CD8-positive, alpha-beta memory T cell (primary cell): ENCODE results near the gene PCDH9. TPM values are rescaled to one million over a fixed set of nuclear protein-coding genes. Genes with fewer than 3 reads are reported as not detected.
A peak's percentile ranks its signal among the peaks of the same experiment; 100 is the strongest.

Experiments
- CTCF ChIA-PET: fragments of 350-600 bp; sonication (Branson Sonifier 250); formaldehyde crosslinking; loops from one replicate; lab custom pipeline; 2021; ENCODE audit warnings: antibody characterized with exemption; lab: Charles Lee
- POLR2A ChIA-PET: fragments of 350-600 bp; sonication (Branson Sonifier 250); formaldehyde crosslinking; loops from one replicate; lab custom pipeline; 2021; ENCODE audit warnings: antibody characterized with exemption; lab: Charles Lee
- DNase-seq, 5 donors: peaks; one replicate each; pipeline versions ENCODE4 v3.0.0 to v3.0.0-alpha.2; 2020 to 2022; ENCODE audit warnings: mixed read lengths in 1 of 5
- H3K27ac ChIP-seq: one replicate; pipeline ENCODE4 v1.7.0; 2013; ENCODE audit warnings: low read depth, mild to moderate bottlenecking, low read length, moderate library complexity
- H3K27me3 ChIP-seq: 2 replicates; pipeline ENCODE4 v1.7.0; 2013; ENCODE audit warnings: low read length, mild to moderate bottlenecking; ENCODE audit not compliant: insufficient read depth, poor library complexity, severe bottlenecking
- H3K36me3 ChIP-seq: 2 replicates; pipeline ENCODE4 v1.7.0; 2013; ENCODE audit warnings: mild to moderate bottlenecking, low read length, moderate library complexity; ENCODE audit not compliant: insufficient read depth
- H3K4me1 ChIP-seq: 2 replicates; pipeline ENCODE4 v1.7.0; 2013; ENCODE audit warnings: mild to moderate bottlenecking, low read length, moderate library complexity; ENCODE audit not compliant: insufficient read depth
- H3K4me3 ChIP-seq: 2 replicates; pipeline ENCODE4 v1.7.0; 2013; ENCODE audit warnings: mild to moderate bottlenecking, low read length
- H3K9me3 ChIP-seq: 2 replicates; pipeline ENCODE4 v1.7.0; 2013; ENCODE audit warnings: mild to moderate bottlenecking, low read length
- H3K27ac Mint-ChIP-seq, 8 donors: one replicate each; pipeline ENCODE4 v1.8.0; 2020 to 2021; ENCODE audit warnings: mixed read lengths in 8 of 8, mild to moderate bottlenecking in 6 of 8, inconsistent platforms in 3 of 8, moderate library complexity in 3 of 8
- H3K27me3 Mint-ChIP-seq, 2 donors: one replicate each; pipeline ENCODE4 v1.8.0; 2020 to 2021; ENCODE audit warnings: mixed read lengths in 2 of 2, mild to moderate bottlenecking in 1 of 2, moderate library complexity in 1 of 2
- H3K36me3 Mint-ChIP-seq, 3 donors: one replicate each; pipeline ENCODE4 v1.8.0; 2020 to 2021; ENCODE audit warnings: mixed read lengths in 3 of 3, inconsistent platforms in 1 of 3, mild to moderate bottlenecking in 1 of 3
- H3K4me1 Mint-ChIP-seq, 3 donors: one replicate each; pipeline ENCODE4 v1.8.0; 2020 to 2021; ENCODE audit warnings: mixed read lengths in 3 of 3, inconsistent platforms in 1 of 3, mild to moderate bottlenecking in 1 of 3
- H3K4me3 Mint-ChIP-seq, 7 donors: one replicate each; pipeline ENCODE4 v1.8.0; 2020 to 2021; ENCODE audit warnings: mixed read lengths in 7 of 7, mild to moderate bottlenecking in 6 of 7, moderate library complexity in 4 of 7, inconsistent platforms in 2 of 7
- H3K9me3 Mint-ChIP-seq, 5 donors: one replicate each; pipeline ENCODE4 v1.8.0; 2020 to 2022; ENCODE audit warnings: mixed read lengths in 5 of 5, mild to moderate bottlenecking in 3 of 5, moderate library complexity in 2 of 5, inconsistent platforms in 1 of 5
- polyA plus RNA-seq: library from polyadenylated mRNA; unstranded; fragments of 300-500 nt; fragmentation: Illumina TruSeq; gene quantifications from one replicate; pipeline ENCODE4 v1.2.3, GENCODE V29; 2021
- total RNA-seq, 2 experiments: library from RNA; stranded (reverse); gene quantifications; one replicate each; pipeline ENCODE4 v1.2.3, GENCODE V29; 2021

PCDH9 gene
- total and polyA plus RNA-seq, 3 experiments from 2014 or later, result 0.09 to 0.21 (median 0.16) TPM

GRCh38 chr13:67200605-67201004 is 29.5 kb downstream of the PCDH9 start:
- no peaks in the 10 kb centered on the region for H3K36me3 ChIP-seq
- H3K27me3 ChIP-seq, result no peaks in the 10 kb centered on the region
- no peak overlapping the region for H3K27ac ChIP-seq
- Mint-ChIP-seq H3K27ac (no peak overlapping the region), H3K36me3 (no peaks in the 10 kb centered on the region), H3K4me3 (no peak overlapping the region), H3K27me3 (no peaks in the 10 kb centered on the region), H3K9me3 (no peaks in the 10 kb centered on the region), H3K4me1 (no peaks in the 10 kb centered on the region)
- no peak for DNase-seq
- H3K4me3 ChIP-seq, result no peak overlapping the region
- no peaks in the 10 kb centered on the region for H3K9me3 ChIP-seq
- no peaks in the 10 kb centered on the region for H3K4me1 ChIP-seq
- POLR2A ChIA-PET, result no interaction called here
- CTCF ChIA-PET, result no interaction called here

DNA sequence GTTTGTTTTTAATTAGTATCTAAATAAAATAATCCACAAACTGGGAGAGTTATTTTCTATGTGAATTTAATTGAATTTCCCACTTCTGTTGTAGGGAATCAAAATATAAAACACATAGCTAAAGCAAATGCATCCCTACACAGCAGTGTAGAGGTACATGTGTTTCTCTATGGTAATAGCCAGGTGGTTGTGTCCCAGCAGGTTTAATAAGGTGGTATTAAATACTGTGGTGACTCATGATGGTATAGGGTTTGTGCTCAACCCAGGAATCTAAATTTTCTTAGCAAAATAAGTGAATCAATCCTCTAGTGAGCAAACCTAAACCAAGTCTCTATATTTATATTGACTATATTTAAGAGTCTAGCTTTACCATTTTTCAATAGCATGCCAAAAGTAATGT is 30.0 kb downstream of the PCDH9 start:
- ChIA-PET POLR2A (no interaction called here), CTCF (no interaction called here)
- no peaks in the 10 kb centered on the region for H3K36me3 ChIP-seq
- DNase-seq, result no peak
- H3K4me1 Mint-ChIP-seq, result no peaks in the 10 kb centered on the region
- H3K9me3 Mint-ChIP-seq, result peaks cover 0 to 1% (median 0%) of the 10 kb centered on the region in 5 donors
- no peaks in the 10 kb centered on the region for H3K36me3 Mint-ChIP-seq
- H3K9me3 ChIP-seq, result no peaks in the 10 kb centered on the region
- H3K27me3 ChIP-seq, result no peaks in the 10 kb centered on the region
- no peak overlapping the region for H3K27ac ChIP-seq
- H3K4me1 ChIP-seq, result no peaks in the 10 kb centered on the region
- H3K4me3 Mint-ChIP-seq, result no peak overlapping the region
- no peaks in the 10 kb centered on the region for H3K27me3 Mint-ChIP-seq
- no peak overlapping the region for H3K27ac Mint-ChIP-seq
- no peak overlapping the region for H3K4me3 ChIP-seq

- H3K27ac ChIP-seq, result no peak overlapping the region
- Mint-ChIP-seq H3K27me3 (no peaks in the 10 kb centered on the region), H3K4me1 (no peaks in the 10 kb centered on the region), H3K9me3 (peaks cover 0 to 2% (median 0%) of the 10 kb centered on the region in 5 donors), H3K36me3 (no peaks in the 10 kb centered on the region), H3K27ac (no peak overlapping the region), H3K4me3 (no peak overlapping the region)
- ChIA-PET CTCF (no interaction called here), POLR2A (no interaction called here)
- no peak overlapping the region for H3K4me3 ChIP-seq
- no peak for DNase-seq
- H3K36me3 ChIP-seq, result no peaks in the 10 kb centered on the region
- H3K9me3 ChIP-seq, result no peaks in the 10 kb centered on the region
- no peaks in the 10 kb centered on the region for H3K4me1 ChIP-seq
- H3K27me3 ChIP-seq, result no peaks in the 10 kb centered on the region
These were observed 32.4 kb downstream of the PCDH9 start for GRCh38 chr13:67197704-67198103.

DNA sequence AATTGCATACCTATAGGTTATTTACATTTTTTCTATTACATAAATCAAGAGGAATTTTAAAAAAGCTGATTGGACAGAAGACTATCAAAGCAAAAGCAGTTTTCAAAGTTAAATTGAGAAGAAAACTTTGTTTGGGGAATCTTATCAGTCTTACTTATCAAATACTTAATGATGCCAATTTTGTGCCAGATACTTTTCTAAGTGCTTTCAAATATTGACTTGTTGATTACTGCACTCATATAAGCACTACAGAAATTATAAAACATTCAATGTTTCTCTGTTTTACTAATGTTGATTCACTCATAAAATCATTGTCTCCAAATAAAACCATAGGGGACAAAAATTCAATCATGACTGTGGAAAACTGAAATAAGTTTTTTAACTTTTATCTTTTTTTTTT is 36.2 kb downstream of the PCDH9 start:
- no peaks in the 10 kb centered on the region for H3K9me3 ChIP-seq
- H3K27ac Mint-ChIP-seq, result no peak overlapping the region
- no peaks in the 10 kb centered on the region for H3K36me3 Mint-ChIP-seq
- no peak for DNase-seq
- peaks cover 2 to 4% (median 2%) of the 10 kb centered on the region in 5 donors for H3K9me3 Mint-ChIP-seq
- H3K27ac ChIP-seq, result no peak overlapping the region
- ChIA-PET POLR2A (no interaction called here), CTCF (no interaction called here)
- H3K4me1 ChIP-seq, result no peaks in the 10 kb centered on the region
- H3K27me3 ChIP-seq, result no peaks in the 10 kb centered on the region
- no peak overlapping the region for H3K4me3 Mint-ChIP-seq
- no peaks in the 10 kb centered on the region for H3K36me3 ChIP-seq
- H3K4me3 ChIP-seq, result no peak overlapping the region
- H3K4me1 Mint-ChIP-seq, result no peaks in the 10 kb centered on the region
- no peaks in the 10 kb centered on the region for H3K27me3 Mint-ChIP-seq

DNA sequence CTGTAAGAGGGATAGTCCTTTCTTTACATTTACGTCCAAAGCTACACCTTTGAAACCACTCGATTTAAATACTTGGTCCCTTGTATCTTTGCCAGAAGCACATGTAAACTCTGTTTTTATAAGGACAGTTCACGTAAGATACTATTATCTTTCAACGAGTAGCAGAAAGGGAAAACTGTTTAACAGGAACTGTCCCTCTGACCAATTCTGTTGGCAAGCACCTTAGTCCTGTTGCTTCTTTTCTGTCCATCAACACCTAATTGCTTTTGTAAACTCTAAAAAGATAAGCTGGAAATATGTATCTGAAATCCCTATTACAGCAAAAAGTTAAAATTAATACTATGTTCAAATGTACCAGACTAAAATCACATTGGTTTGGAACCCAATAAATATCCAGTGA is 37.4 kb downstream of the PCDH9 start:
- H3K4me3 Mint-ChIP-seq, result no peak overlapping the region
- no peak for DNase-seq
- no peak overlapping the region for H3K27ac Mint-ChIP-seq
- peaks cover 2 to 4% (median 2%) of the 10 kb centered on the region in 5 donors for H3K9me3 Mint-ChIP-seq
- no peak overlapping the region for H3K27ac ChIP-seq
- H3K36me3 ChIP-seq, result no peaks in the 10 kb centered on the region
- H3K4me3 ChIP-seq, result no peak overlapping the region
- POLR2A ChIA-PET, result no interaction called here
- H3K36me3 Mint-ChIP-seq, result no peaks in the 10 kb centered on the region
- no peaks in the 10 kb centered on the region for H3K27me3 ChIP-seq
- H3K4me1 ChIP-seq, result no peaks in the 10 kb centered on the region
- no peaks in the 10 kb centered on the region for H3K4me1 Mint-ChIP-seq
- H3K27me3 Mint-ChIP-seq, result no peaks in the 10 kb centered on the region
- no peaks in the 10 kb centered on the region for H3K9me3 ChIP-seq
- CTCF ChIA-PET, result no interaction called here

DNA sequence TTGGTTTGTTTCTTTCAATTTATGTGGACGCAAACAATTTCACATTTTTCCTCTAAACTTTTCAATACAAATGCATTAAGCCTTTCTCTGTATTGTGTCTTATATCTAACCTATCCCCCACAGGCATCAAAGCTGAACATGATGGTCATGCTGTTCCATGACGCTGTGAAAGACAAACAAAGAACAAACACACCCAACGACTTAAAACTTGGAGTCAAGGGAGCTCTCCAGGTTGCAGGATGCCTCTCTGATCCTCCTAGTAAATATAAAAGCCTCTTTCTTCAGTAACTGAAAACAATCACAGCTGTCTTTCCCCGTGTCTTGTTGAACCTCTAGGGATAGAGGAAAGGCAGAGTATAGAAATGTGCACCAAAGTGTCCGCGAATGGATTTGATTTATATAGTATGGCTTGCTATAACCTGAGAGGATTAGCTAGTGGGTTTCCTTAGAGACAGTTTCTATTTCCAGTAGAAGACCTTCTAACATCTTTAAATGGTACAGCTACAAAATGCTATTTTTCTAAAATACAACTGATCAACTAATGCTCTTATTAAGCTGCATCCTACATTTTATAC is 43.1 kb downstream of the PCDH9 start:
- no peak overlapping the region for H3K4me3 Mint-ChIP-seq
- no peaks in the 10 kb centered on the region for H3K4me1 Mint-ChIP-seq
- Histone ChIP-seq H3K4me1 (no peaks in the 10 kb centered on the region), H3K9me3 (no peaks in the 10 kb centered on the region), H3K27me3 (no peaks in the 10 kb centered on the region), H3K27ac (no peak overlapping the region), H3K4me3 (no peak overlapping the region), H3K36me3 (no peaks in the 10 kb centered on the region)
- H3K9me3 Mint-ChIP-seq, result peaks cover 0 to 11% (median 2%) of the 10 kb centered on the region in 5 donors
- no peaks in the 10 kb centered on the region for H3K27me3 Mint-ChIP-seq
- ChIA-PET POLR2A (no interaction called here), CTCF (no interaction called here)
- DNase-seq, result no peak
- peak overlapping the region in 1 of 8 donors; percentile 36 for H3K27ac Mint-ChIP-seq
- H3K36me3 Mint-ChIP-seq, result no peaks in the 10 kb centered on the region

DNA sequence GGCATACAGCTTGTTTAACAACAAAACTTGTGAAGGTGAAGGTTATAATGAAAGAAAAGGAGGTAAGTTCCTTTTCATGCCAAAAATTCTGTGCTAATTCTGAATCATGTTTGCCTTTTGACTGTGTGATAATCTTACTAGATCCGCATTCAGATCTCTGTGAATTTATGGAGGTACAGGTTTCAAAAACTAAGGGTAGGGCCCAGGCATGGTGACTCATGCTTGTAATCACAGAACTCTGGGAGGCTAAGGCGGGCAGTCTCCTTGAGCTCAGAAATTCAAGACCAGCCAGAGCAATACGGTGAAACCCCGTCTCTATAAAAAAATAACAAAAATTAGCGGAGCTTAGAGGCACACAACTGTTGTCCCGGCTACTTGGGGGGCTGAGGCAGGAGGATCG is 45.9 kb downstream of the PCDH9 start:
- Mint-ChIP-seq H3K27me3 (no peaks in the 10 kb centered on the region), H3K4me3 (no peak overlapping the region), H3K4me1 (no peaks in the 10 kb centered on the region), H3K9me3 (peaks cover 0 to 13% (median 0%) of the 10 kb centered on the region in 5 donors), H3K27ac (no peak overlapping the region), H3K36me3 (no peaks in the 10 kb centered on the region)
- CTCF ChIA-PET, result no interaction called here
- no peaks in the 10 kb centered on the region for H3K9me3 ChIP-seq
- no peak for DNase-seq
- H3K4me1 ChIP-seq, result no peaks in the 10 kb centered on the region
- no peak overlapping the region for H3K4me3 ChIP-seq
- H3K36me3 ChIP-seq, result no peaks in the 10 kb centered on the region
- no peak overlapping the region for H3K27ac ChIP-seq
- no peaks in the 10 kb centered on the region for H3K27me3 ChIP-seq
- POLR2A ChIA-PET, result no interaction called here

DNA sequence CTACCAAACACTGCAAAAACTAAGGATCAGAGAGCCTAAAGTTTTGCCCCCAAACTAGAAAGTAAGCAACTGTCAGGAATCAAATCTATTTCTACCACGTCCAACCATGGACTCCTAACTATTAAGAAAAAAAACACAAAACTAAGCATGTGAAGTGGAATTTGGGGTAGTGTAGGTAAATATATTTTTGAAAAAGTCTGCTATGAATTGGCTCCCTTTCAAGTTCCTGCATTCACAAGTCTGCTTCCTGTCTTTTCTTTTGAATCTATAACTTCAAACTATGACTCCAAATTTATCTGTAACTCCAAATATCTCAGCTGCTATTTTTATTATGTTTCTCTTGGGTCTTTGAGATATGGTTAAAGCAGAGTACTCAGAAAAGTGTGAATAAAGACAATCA is 47.0 kb downstream of the PCDH9 start:
- Mint-ChIP-seq H3K4me1 (no peaks in the 10 kb centered on the region), H3K9me3 (peaks cover 0 to 13% (median 0%) of the 10 kb centered on the region in 5 donors), H3K36me3 (no peaks in the 10 kb centered on the region), H3K27ac (no peak overlapping the region), H3K27me3 (no peaks in the 10 kb centered on the region), H3K4me3 (no peak overlapping the region)
- no peak overlapping the region for H3K4me3 ChIP-seq
- no peak for DNase-seq
- H3K27ac ChIP-seq, result no peak overlapping the region
- ChIA-PET POLR2A (no interaction called here), CTCF (no interaction called here)
- no peaks in the 10 kb centered on the region for H3K36me3 ChIP-seq
- H3K27me3 ChIP-seq, result no peaks in the 10 kb centered on the region
- no peaks in the 10 kb centered on the region for H3K9me3 ChIP-seq
- H3K4me1 ChIP-seq, result no peaks in the 10 kb centered on the region
